HG03196 (cell line): ENCODE data around the gene ZNF24.

Experiments
- ATAC-seq: cut with Tn5 transposase; IDR thresholded peaks from one replicate; pipeline ENCODE4 v1.9.1; 2021; ENCODE audit not compliant: unreplicated experiment

The ZNF24 gene

DNA sequence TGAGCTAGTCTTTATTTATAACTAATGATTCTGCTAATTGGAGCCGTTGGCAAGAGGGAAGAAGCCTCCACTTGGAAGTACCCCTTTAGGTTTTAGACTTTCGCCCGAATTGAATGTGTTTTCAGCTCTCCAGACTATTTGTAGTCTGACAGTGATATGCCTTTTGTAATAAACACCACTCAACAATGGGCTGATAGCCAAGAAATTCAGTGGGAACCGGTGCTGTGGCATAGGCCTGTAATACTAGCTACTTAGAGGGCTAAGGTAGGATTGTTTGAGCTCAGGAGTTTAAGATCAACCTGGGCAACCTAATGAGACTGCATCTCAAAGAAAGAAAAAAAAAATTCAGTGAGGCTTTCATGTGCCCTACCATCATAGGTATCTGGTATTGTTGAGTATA is 40.6 kb downstream of the ZNF24 start:
- ATAC-seq: no peak

GRCh38 chr18:35296060-35296459 is 48.2 kb downstream of the ZNF24 start:
- no peak for ATAC-seq

GRCh38 chr18:35291166-35291565 is 53.1 kb downstream of the ZNF24 start:
- no peak for ATAC-seq

DNA sequence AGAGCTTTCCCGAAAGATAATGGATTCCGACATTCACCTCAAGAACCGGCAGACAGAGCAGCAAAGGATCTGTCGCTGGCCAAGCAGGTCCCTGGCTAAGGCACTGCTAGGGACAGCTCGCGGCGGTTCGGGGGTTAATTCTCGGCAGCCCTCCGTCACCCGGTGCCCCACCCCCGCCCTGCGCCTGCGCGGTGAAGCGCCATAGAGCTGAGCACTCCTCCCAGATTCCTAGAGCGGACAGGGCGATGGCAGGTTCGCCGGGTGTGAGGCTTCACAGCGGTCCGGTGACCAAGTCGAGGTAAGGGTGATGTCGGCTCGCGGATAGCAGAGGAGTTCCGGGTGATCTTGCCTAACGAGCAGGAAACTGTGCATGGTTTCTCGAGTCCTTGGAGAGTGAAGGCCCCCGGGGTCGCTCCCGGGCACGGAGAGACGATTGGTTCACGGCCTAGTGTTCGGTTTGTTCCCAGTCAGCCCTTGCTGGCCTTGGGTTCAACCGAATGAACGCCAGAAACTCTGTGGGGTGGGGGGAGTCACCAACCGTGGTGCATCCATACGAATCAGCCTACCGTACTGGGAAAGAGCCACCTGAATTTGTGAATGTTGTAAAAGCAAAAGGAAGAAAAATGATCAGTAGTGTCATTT is 54.0 kb downstream of the ZNF24 start, which contains the start of gene ZSCAN30:
ZSCAN30 (minus strand) TSS at position 136 of the 642 bp plus-strand sequence. CDS start 25,877 bp downstream, outside the sequence.
- ATAC-seq: peak; percentile 92

DNA sequence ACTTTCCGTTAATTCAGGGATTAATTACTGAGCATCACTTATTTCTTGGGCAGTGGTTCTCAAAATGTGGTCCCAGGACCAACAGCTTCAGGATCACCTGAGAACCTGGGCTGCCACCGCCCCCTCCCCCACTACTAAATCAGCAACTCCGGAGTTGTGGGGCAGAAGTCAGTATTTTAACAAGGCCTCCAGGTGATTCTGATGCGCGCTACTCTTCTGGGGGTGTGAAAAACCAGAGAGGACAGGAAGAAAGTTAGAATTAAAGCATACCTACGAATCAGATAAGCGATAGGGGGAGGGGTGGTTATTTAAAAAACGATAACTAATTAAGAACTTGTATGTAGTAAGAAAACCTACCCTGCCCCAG is 54.5 kb downstream of the ZNF24 start:
- ATAC-seq: peak; percentile 29

DNA sequence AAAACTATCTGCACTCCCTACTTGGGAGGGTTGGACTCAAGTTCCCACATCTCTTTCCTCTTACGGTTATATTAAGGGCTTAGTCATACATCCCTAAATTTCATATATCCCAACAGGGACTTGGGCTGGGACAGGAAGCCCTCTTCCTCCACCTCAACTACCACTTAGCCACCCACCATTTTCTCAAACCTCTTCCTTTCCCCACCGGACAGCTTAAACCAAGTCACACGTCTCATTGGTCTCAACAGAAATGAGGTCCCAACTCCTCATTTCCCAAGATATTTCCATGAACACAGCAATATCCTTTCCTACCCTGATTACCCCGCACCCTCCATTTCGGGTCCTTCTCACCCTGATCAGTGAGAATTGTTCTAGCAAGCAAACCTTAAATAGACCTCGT is 54.9 kb downstream of the ZNF24 start:
- ATAC-seq: peak; percentile 4

DNA sequence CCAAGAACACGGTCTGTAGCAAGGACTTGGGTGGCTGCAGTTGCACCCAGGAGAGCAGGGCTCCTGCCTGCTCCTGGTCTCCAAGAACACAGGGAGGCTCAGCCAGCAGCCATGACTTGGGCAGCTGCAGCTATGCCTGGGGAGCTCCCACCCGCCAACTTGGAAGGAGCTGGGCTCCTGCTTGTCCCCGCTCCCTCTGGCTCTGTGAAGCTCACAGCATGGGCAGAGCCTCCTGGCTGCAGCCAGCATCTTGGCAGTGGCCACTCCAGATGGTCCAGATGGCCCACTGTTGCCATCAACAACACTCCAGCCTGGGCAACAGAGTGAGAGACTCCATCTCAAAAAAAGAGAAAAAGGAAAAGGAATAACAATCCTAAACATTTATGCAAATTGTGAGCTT is 59.4 kb downstream of the ZNF24 start:
- no peak for ATAC-seq

DNA sequence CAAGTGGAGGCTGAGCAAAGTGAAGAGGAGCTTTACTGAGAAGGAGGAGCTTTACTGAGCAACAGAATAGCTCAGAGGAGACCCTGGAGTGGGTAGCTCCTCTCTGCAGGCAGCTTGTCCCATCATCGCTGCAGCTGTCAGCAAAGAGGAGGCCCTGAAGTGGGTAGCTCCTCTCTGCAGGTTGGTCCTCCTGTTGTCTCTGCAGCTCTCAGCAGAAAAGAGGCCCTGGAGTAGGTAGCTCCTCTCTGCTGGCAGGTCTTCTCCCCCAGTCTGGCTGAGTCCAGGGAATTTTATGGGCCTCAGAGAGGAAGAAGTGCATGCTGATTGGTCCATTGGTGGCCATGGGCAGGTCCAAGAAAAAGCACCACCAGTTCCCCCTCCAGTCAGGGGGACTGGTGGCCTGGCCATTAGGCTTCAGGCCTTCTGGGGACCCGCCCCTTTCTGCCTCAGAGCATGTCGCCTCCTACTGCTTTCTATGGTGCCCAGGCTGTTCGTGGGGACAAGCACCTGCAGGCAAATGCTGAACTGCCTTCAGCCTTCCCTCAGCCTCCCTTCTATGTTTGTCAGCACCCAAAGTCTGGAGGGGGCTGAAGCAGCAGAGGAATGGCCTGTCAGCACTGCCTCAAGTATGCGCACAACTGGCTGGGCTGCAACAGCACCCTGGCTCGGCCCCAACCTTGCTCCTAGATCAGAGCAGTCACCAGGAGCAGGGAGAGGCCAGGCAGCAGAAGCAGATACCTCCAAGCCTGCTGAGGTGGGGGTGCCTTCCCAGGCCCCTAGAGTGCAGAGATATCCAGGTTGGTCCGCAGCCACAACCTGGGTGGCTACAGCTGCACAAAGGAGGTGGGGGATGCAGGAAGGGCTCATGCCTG is 60.1 kb downstream of the ZNF24 start:
- no peak for ATAC-seq

- ATAC-seq: no peak
These were observed 61.9 kb downstream of the ZNF24 start for GRCh38 chr18:35282353-35282752.
